ENCODE measurements around the gene C1QTNF3. TPM values are rescaled to one million over a fixed set of nuclear protein-coding genes. Genes with fewer than 3 reads are reported as not detected.

Gene C1QTNF3
- total and polyA plus RNA-seq, 2 experiments from 2014 or later = 1.7 to 2.0 TPM

GRCh38 chr5:34013547-34013946, 29.5 kb downstream of the C1QTNF3 start:
- Histone ChIP-seq H3K4me2 (no peak overlapping the region), H3K4me3 (no peak overlapping the region), H4K20me1 (replicated peaks; ENCODE audit: insufficient read depth) (no peaks in the 10 kb centered on the region), H3K4me1 (ENCODE audit: insufficient read depth) (no peaks in the 10 kb centered on the region), H3K79me2 (replicated peaks; ENCODE audit: insufficient read depth) (no peaks in the 10 kb centered on the region), H2AFZ (no peak overlapping the region), H3F3A (replicated peaks; ENCODE audit: low read depth) (no peaks in the 10 kb centered on the region), H3K27ac (ENCODE audit: low read depth) (no peak overlapping the region), H3K9me2 (ENCODE audit: insufficient read depth) (no peaks in the 10 kb centered on the region), H3K36me3 (ENCODE audit: insufficient read depth) (no peaks in the 10 kb centered on the region), H3K27me3 (ENCODE audit: insufficient read depth) (no peaks in the 10 kb centered on the region)
- Mint-ChIP-seq H3K27ac (no peak overlapping the region), H3K27me3 (ENCODE audit: insufficient read depth, low read depth, poor library complexity) (no peaks in the 10 kb centered on the region), H3K4me3 (no peak overlapping the region), H3K9me3 (no peaks in the 10 kb centered on the region), H3K36me3 (ENCODE audit: low read depth) (no peaks in the 10 kb centered on the region), H3K4me1 (peaks cover 5% of the 10 kb centered on the region; the same call in 1 of the 3 replicates)
- no peak for ATAC-seq
- TF ChIP-seq ZNF462 (CRISPR knock-in tag; IDR thresholded peaks at IDR 0.05) (no peak), ZNF114 (CRISPR knock-in tag; IDR thresholded peaks at IDR 0.05) (no peak), NANOG (IDR thresholded peaks at IDR 0.05; ENCODE audit: borderline replicate concordance) (no peak), EZH2 (IDR thresholded peaks at IDR 0.05; ENCODE audit: low read depth, unreplicated experiment) (no peak), STAT1 (IDR thresholded peaks at IDR 0.05; ENCODE audit: unreplicated experiment) (no peak), CTCF (conservative IDR thresholded peaks at IDR 0.05; ENCODE audit: low read depth in 2 of 2) (no peak), ZNF331 (CRISPR knock-in tag; IDR thresholded peaks at IDR 0.05; ENCODE audit: low read depth) (no peak), JUNB (IDR thresholded peaks at IDR 0.05; ENCODE audit: unreplicated experiment) (no peak)
- DNase-seq (ENCODE audit: low spot score) = no peak

Measured in GM23338 (cell line).